ENCODE results near the gene SART3. TPM values are rescaled to one million over a fixed set of nuclear protein-coding genes. Genes with fewer than 3 reads are reported as not detected.
A peak's percentile ranks its signal among the peaks of the same experiment; 100 is the strongest.
"Not testable (repeated sequence)": the region's sequence is repeated elsewhere in the genome, so short reads cannot be mapped to it uniquely, and the experiment has no call there.

The SART3 gene
- total RNA-seq, 1 experiment from 2014 or later, result 39.8 TPM

DNA sequence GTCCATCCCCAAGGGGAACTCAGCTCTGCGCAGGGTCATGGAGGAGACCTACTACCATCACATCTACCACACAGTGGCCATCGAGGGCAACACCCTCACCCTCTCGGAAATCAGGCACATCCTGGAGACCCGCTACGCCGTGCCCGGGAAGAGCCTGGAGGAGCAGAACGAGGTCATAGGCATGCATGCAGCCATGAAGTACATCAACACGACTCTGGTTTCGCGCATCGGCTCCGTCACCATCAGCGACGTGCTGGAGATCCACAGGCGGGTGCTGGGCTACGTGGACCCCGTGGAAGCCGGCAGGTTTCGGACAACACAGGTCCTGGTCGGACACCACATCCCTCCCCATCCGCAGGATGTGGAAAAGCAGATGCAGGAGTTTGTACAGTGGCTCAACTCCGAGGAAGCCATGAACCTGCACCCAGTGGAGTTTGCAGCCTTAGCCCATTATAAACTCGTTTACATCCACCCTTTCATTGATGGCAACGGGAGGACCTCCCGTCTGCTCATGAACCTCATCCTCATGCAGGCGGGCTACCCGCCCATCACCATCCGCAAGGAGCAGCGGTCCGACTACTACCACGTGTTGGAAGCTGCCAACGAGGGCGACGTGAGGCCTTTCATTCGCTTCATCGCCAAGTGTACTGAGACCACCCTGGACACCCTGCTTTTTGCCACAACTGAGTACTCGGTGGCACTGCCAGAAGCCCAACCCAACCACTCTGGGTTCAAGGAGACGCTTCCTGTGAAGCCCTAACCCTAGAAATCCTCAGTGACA, 42.1 kb downstream of the SART3 start:
- DNase-seq (ENCODE audit: low read depth), result no peak

- no peak for DNase-seq (ENCODE audit: low read depth)
These were observed 42.8 kb downstream of the SART3 start for GRCh38 chr12:108518101-108518715.

DNA sequence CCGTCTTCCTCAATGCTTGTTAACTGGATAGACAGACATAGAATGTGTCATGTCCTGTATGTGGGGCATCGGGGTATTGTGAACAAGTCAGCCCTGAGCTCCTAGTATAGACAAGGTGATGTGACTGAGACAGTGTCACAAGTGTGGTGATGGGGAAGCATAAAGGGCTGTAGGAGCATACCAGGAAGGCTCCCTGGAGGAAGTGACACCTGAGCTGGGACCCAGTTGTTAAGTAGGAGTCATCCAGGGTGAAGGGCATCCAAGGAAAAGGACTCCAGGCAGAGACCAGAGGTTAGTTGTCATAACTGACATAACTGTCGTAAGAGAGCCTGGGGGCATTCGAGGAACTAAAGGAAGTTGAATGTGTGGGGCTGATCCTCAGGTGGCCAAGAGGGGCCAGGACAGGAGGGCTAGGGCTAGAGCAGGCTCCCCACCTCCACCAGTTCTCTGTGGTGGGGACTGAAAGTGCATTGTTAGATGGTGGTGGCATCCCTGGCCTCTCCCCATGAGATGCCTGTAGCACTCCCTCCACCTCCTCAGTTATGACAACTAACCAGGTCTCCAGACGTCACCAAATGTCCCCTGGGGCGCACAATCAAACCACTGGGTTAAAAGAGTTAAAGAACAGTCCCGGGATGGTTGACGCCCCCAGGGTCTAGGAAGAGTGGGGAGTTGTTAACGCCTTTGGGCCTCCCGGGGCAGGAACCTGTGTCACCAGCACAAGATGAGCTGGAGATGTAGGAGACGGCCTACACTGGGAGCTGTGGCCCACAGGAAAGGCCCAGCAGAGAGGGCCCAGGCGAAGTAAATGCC, 43.5 kb downstream of the SART3 start:
- no peak for DNase-seq (ENCODE audit: low read depth)

GRCh38 chr12:108516511-108517275, 44.3 kb downstream of the SART3 start:
- peak; percentile 25 for DNase-seq (ENCODE audit: low read depth)

- peak; percentile 6 for DNase-seq (ENCODE audit: low read depth)
These were observed 45.1 kb downstream of the SART3 start for GRCh38 chr12:108515916-108516315.

DNA sequence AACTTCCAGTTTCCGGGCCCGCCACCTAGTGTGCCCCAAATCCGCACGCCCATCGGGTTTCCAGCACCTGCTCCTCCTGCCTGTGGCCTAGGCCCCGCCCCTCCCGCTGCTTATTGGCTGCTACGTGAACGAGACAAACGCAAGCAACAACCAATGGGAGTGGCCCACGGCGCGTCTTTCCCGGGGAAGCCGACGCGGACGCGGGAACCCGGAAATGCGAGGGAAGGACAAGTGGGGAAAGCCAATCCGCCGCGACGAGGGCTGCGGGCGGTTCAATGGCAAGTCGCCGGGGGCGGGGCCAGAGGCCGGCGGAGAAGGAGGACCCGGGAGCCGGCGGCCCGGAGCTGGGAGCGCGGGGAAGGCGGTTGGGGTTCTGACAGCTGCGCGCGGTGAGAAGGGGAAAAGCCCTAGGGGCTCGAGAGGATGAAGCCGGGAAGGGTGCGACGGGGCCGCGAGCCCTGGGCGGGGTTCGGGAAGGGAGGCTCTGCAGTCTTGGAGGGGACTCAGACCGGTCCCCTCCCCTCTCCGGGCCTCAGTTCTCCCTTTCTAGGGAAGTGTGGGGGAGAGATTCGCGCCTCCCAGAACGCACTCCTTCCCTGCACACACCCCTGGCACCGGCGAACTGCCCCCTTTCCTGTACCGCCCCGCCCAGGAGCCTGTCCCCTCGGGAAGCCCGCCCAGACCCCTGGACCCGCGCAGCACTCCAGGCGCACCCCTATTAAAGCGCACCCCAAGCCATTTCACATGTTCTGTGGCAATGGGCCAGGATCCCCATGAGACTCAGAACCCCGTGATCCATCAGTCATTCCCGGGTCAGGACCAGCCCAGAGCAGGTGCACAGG, 45.8 kb downstream of the SART3 start, which contains the start of gene FICD:
Gene FICD (plus strand): TSS at position 305 of the 842 bp plus-strand sequence. CDS start 1,696 bp downstream, outside the sequence.
- peak; percentile 99 for DNase-seq (ENCODE audit: low read depth)

DNA sequence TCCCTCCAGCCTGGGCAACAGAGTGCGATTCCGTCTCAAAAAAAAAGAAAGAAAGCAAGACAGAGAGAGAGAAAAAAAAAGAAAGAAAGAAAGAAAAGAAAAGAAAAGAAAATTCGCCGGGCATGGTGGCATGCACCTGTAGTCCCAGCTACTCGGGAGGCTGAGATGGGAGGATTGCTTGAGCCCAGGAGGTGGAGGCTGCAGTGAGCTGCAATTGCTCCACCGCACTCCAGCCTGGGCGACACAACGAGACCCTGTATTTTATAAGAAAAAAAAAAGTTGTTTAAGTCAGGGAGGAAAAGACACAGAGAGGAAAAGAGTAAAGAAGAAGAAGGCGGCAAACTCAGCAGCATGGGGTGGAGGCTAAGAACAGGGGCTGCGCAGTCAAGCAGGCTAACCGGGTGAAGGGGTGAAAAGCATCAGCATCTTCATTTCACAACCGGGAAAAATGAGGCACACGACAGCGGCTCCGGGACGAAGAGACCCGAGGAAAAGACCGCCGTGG, 46.5 kb downstream of the SART3 start:
- no peak for DNase-seq (ENCODE audit: low read depth)

DNA sequence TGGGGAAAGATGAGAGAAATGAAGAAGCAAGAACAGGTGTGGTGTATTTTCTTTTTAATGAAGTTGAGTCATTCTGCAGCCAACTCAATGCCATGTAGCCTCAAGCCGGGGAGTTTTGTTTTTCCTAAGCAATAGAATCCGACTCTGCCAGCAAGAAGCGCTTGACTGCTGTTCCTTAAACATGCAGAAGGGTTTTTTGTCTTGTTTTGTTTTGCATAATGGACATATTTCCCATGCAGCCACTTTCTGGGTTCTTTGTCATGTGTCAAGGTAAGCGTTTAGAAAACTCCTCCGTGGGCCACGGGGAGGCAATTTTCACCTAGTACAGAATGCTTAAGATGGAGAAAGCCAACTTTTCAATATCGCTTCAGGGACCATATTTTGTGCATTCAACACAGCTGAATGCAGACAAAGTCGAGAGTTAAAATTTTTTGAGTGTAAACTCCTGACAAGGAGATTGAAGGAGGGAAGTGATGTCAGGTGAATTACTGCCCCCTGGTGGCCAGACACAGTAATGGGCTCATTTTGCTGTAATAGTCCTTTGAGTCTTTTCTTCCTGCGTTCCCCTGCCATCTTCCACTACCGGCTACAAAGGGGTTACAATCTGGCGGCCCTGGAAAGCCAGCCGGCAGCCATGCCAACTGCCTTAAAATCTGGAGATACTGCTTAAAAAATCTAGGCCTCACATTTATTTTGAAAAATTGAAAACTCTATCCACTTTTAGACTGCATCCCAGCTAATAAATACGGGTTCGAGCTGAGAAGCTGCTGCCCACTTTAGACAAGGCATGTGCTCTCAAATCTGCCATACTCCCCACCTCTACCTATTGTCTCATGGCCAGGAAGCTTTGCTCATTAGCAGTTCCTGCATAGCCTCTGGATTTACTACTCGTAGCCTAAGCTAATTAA, 49.1 kb downstream of the SART3 start:
- peak; percentile 63 for DNase-seq (ENCODE audit: low read depth)

DNA sequence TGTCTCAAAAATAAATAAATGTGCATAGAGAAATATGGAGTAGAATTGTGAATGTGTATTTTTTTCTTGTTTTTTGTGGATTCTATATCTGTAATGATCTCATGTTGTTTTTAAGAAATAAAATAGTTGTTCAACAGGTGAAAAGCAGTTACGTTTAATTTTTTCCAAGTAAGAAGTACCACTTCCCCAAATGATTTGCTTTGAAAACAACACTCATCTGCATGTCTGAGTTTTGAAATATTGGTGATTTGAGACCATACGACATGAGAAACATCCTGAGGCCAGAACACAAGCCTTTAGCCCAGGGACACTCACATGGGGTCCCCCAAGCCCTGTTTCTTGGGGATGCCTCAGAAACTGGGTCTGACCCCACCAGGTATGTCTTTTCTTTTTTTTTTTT, 50.1 kb downstream of the SART3 start:
- no peak for DNase-seq (ENCODE audit: low read depth)

DNA sequence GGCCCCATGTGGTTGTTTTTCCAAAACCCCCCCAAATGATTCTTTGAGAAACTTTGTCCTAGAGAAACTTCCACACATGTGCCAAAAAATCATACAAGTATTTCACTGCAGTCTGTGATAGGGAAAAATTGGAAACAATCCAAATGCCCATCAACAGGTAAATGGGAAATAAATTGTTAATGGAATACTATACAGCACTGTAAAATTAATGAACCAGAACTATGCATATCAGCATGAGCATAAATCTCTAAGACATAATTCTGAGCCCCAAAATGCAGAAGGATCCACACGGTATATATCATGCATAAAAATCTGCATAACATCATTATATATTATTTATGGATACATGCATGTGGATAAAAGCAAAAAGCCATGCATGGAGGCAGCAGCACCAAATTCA, 51.2 kb downstream of the SART3 start:
- DNase-seq (ENCODE audit: low read depth), result no peak

- peak; percentile 75 for DNase-seq (ENCODE audit: low read depth)
These were observed 52.9 kb downstream of the SART3 start for GRCh38 chr12:108507971-108508642.

DNA sequence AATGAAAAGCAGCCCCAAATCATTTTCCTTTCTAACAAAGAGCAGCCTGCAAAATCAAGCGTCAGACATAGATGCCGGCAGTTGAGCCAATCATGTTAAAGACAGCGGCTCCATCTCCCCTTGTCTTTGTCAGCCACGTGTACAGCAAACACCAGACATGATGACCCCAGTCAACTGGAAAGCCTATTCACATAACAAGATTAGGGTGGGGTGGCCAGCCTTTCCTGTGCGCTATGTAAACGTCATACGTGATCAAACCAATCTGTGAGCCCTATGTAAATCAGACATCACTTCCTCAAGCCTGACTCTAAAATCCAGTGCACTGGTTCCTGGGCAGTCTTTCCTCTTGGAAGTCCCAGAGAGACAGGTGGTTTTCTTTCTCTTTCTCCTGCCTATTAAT, 55.8 kb downstream of the SART3 start:
- DNase-seq (ENCODE audit: low read depth), result no peak

DNA sequence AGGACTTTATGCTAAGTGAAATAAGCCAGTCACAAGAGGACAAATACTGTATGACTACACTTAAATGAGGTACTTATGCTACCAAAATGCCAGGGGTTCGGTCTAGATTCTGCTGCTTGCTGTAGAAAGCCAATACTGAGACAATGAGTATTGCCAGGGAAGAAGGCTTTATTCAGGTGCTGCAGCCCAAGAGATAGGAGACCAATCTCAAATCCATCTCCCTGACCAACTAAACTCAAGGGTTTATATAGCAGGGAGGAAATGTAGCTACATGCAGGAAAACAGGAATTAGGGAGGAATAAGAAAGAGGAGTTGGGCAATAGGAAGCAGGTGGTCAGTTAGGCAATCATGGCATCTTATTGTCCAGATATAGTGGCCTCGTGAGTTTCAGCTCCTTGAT, 58.1 kb downstream of the SART3 start:
- DNase-seq (ENCODE audit: low read depth), result no peak

GRCh38 chr12:108498136-108498535, 62.8 kb downstream of the SART3 start:
- DNase-seq (ENCODE audit: low read depth), result no peak

DNA sequence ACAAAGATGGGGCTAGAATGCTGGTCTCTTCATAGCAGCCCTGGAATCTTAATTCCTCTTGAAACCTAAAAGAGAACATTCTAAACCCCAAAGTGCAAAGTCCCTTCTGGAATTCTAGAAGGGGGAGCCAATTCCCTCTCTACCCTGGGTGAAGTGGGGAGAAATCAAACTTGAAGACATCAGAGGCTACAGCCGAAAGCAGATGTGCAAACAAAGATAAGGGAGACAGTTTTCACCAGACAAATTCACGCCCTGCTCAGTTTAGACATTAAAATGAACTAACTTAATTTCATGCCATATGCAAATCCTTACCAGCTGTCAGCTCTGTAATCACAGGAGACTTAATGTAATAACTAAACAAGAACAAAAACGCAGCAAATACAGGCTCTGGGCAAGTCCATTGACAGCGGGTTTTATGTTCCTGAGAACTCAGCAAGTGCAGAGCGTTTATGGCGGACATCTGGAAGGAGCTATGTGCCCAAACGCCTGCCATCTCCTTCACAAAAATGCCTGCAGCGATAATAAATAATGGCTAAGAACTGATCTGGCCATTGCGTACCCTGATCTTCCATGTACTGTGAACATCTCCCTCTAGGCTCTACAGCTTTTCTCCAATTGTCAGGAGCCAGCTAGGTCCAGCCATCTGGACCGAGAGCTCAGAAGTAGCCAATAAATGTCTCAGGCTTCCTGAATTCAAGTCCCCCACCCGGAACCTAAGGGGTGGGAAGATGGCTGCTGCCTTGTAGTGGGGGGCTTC, 65.0 kb downstream of the SART3 start:
- no peak for DNase-seq (ENCODE audit: low read depth)

- DNase-seq (ENCODE audit: low read depth), result peak; percentile 43
These were observed 65.9 kb downstream of the SART3 start for GRCh38 chr12:108495054-108495453.

GRCh38 chr12:108491256-108491655, 69.7 kb downstream of the SART3 start:
- DNase-seq (ENCODE audit: low read depth), result no peak

DNA sequence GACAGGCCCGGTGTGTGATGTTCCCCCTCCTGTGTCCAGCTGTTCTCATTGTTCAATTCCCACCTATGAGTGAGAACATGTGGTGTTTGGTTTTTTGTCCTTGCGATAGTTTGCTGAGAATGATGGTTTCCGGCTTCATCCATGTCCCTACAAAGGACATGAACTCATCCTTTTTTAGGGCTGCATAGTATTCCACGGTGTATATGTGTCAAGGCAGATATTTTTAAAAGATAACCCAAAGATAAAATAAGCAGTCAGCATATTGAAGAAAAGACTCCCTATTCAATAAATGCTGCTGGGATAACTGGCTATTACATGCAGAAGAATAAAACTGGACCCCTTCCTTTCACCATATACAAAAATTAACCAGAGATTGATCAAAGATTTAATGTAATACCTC, 73.9 kb downstream of the SART3 start:
- DNase-seq (ENCODE audit: low read depth), result not testable (repeated sequence)
